ENCODE data around the gene FAF1. TPM values are rescaled to one million over a fixed set of nuclear protein-coding genes. Genes with fewer than 3 reads are reported as not detected.

The FAF1 gene
- total RNA-seq, 4 donors from 2014 or later, result 25.1 to 74.6 (median 37.2) TPM

DNA sequence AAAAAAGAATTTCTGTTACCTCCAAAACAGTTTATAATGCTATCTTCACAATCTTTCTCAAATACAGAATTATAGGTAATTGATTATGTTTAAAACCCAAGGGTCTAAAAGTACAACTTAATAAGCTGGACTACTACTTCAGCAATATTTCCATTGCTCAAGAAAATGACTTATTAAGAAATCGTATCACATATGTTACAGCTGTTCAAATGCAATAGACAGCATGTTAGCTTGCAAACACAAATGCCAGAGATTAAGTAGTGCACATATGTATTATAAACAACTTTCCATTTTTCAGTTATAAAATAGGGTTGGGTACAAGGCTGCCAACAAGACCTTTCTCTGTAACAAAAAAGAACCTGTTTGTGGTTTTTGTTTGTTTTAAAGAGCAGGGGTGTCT lies 325.8 kb downstream of the FAF1 start:
- peaks cover 0 to 6% (median 0%) of the 10 kb centered on the region in 4 donors for H3K4me1 ChIP-seq
- H3K36me3 ChIP-seq, result no peaks in the 10 kb centered on the region
- no peak for DNase-seq
- no peaks in the 10 kb centered on the region for H3K27me3 ChIP-seq
- no peak overlapping the region for H3K27ac ChIP-seq
- intact Hi-C loops (cut with DNase I; ENCODE audit: low total_unique reads) (no loop called here), in situ Hi-C loops (cut with MboI; ENCODE audit: low pct_ligation_motif_present in 1 of 4, low pct_unique_long_range_greater_than_20kb in 1 of 4, low sequenced_read_pairs in 3 of 4) (no loop called here)
- TF ChIP-seq, protein P1, sequence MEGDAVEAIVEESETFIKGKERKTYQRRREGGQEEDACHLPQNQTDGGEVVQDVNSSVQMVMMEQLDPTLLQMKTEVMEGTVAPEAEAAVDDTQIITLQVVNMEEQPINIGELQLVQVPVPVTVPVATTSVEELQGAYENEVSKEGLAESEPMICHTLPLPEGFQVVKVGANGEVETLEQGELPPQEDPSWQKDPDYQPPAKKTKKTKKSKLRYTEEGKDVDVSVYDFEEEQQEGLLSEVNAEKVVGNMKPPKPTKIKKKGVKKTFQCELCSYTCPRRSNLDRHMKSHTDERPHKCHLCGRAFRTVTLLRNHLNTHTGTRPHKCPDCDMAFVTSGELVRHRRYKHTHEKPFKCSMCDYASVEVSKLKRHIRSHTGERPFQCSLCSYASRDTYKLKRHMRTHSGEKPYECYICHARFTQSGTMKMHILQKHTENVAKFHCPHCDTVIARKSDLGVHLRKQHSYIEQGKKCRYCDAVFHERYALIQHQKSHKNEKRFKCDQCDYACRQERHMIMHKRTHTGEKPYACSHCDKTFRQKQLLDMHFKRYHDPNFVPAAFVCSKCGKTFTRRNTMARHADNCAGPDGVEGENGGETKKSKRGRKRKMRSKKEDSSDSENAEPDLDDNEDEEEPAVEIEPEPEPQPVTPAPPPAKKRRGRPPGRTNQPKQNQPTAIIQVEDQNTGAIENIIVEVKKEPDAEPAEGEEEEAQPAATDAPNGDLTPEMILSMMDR (IDR thresholded peaks at IDR 0.05), result no peak
- TF ChIP-seq EP300 (IDR thresholded peaks at IDR 0.05; ENCODE audit: low read depth) (no peak), POLR2AphosphoS5 (IDR thresholded peaks at IDR 0.05) (no peak)
- H3K9me3 ChIP-seq, result no peaks in the 10 kb centered on the region
- WGBS, 2 donors (ENCODE audit: low coverage in 1 of 2), result 25 to 53% methylated on average over 1 of the region's 1 CpG
- no peak overlapping the region for H3K4me3 ChIP-seq

DNA sequence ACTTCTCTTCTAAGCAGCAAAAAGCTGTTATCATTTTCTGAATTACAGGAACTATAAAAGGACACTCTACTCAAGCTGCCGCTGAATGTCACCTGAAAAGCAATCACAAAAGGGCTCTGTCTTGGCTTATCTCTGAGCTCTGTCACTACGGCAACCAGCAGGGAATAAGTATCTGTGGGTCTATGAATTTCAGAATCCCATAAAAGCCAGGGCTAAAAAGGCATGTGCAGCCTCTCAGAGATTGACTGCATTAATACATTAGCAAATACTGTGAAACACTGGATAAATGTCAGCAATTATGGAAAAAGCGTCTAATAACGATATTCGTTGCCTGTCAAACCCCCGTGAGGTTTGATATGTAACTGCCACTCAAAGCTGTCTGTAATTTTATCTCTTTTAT lies 326.6 kb downstream of the FAF1 start:
- in situ Hi-C loops (cut with MboI; ENCODE audit: low pct_ligation_motif_present in 1 of 4, low pct_unique_long_range_greater_than_20kb in 1 of 4, low sequenced_read_pairs in 3 of 4), result no loop called here
- DNase-seq, result no peak
- intact Hi-C loops (cut with DNase I; ENCODE audit: low total_unique reads), result no loop called here
- no peak for TF ChIP-seq EP300 (IDR thresholded peaks at IDR 0.05; ENCODE audit: low read depth)
- TF ChIP-seq, protein P1 (IDR thresholded peaks at IDR 0.05), result no peak
- no peak for TF ChIP-seq POLR2AphosphoS5 (IDR thresholded peaks at IDR 0.05)
- no peak for TF ChIP-seq POLR2A (IDR thresholded peaks at IDR 0.05)
- no peaks in the 10 kb centered on the region for H3K36me3 ChIP-seq
- peak overlapping the region in 2 of 4 donors; percentile 6 to 25 for H3K27ac ChIP-seq
- no peak overlapping the region for H3K4me3 ChIP-seq
- H3K4me1 ChIP-seq, result peaks cover 0 to 6% (median 0%) of the 10 kb centered on the region in 4 donors
- H3K27me3 ChIP-seq, result no peaks in the 10 kb centered on the region
- 41 to 72% methylated on average over 5 to 6 of the region's 6 CpGs for WGBS, 2 donors (ENCODE audit: low coverage in 1 of 2)
- H3K9me3 ChIP-seq, result no peaks in the 10 kb centered on the region

DNA sequence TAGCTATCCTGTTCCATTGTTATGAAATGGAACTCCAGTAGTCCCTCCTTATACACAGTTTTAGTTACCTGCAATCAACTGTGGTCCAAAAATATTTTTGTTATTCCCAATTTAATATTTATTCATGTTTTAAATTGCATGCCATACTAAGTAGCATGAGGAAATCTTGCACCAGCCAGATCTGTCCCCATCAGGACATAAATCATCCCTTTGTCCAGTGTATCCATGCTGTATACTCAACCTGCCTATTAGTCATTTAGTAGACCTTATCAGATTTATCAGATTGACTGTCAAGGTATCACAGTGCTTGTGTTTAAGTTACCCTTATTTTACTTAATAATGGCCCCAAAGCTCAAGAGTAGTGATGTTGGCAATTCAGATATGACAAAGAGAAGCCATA lies 328.9 kb downstream of the FAF1 start:
- H3K27ac ChIP-seq, result no peak overlapping the region
- intact Hi-C loops (cut with DNase I; ENCODE audit: low total_unique reads), result no loop called here

DNA sequence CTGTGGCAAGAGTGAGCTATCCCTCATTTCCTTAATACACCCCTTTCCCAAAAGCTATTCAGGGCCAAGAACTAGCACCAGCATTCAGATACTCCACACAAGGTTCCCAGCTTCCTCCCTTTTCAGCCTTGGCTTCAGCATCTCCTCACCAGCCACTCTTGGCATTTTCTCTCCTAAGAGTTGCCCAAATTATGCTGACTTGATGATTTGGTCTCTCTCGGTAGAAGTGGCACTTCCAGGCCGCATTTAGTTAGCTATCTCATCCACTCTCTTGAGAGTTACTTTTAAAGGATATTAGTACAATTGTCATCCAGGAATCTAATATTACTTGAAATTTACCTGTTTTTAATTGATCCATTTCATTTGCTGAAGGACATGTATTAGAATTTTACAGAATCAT lies 337.8 kb downstream of the FAF1 start:
- no peaks in the 10 kb centered on the region for H3K27me3 ChIP-seq
- no peak for DNase-seq
- H3K9me3 ChIP-seq, result no peaks in the 10 kb centered on the region
- in situ Hi-C loops (cut with MboI; ENCODE audit: low pct_ligation_motif_present in 1 of 4, low pct_unique_long_range_greater_than_20kb in 1 of 4, low sequenced_read_pairs in 3 of 4), result no loop called here
- no peak overlapping the region for H3K4me3 ChIP-seq
- intact Hi-C loops (cut with DNase I; ENCODE audit: low total_unique reads), result no loop called here
- TF ChIP-seq POLR2A (IDR thresholded peaks at IDR 0.05) (no peak), POLR2AphosphoS5 (IDR thresholded peaks at IDR 0.05) (no peak), EP300 (IDR thresholded peaks at IDR 0.05; ENCODE audit: low read depth) (no peak)
- TF ChIP-seq, protein P1 (IDR thresholded peaks at IDR 0.05), result no peak
- no peak overlapping the region for H3K27ac ChIP-seq
- 98 to 100% methylated on average over 2 of the region's 2 CpGs for WGBS, 2 donors (ENCODE audit: low coverage in 1 of 2)
- no peaks in the 10 kb centered on the region for H3K4me1 ChIP-seq
- no peaks in the 10 kb centered on the region for H3K36me3 ChIP-seq

More for the DNA sequence above, 328.9 kb downstream of the FAF1 start:
- Histone ChIP-seq H3K4me3 (no peak overlapping the region), H3K36me3 (no peaks in the 10 kb centered on the region), H3K9me3 (no peaks in the 10 kb centered on the region), H3K4me1 (peaks cover 0 to 6% (median 0%) of the 10 kb centered on the region in 4 donors), H3K27me3 (no peaks in the 10 kb centered on the region)
- in situ Hi-C loops (cut with MboI; ENCODE audit: low pct_ligation_motif_present in 1 of 4, low pct_unique_long_range_greater_than_20kb in 1 of 4, low sequenced_read_pairs in 3 of 4), result no loop called here
- TF ChIP-seq POLR2AphosphoS5 (IDR thresholded peaks at IDR 0.05) (no peak), POLR2A (IDR thresholded peaks at IDR 0.05) (no peak), EP300 (IDR thresholded peaks at IDR 0.05; ENCODE audit: low read depth) (no peak)
- TF ChIP-seq, protein P1 (IDR thresholded peaks at IDR 0.05), result no peak
- DNase-seq, result no peak

Data from transverse colon (tissue), 4 donors.